IPS-18c (cell line): Measurements from ENCODE around the gene ZFR2.
A peak's percentile ranks its signal among the peaks of the same experiment; 100 is the strongest.

Experiments
- H3K4me3 ChIP-seq: 2 replicates; pipeline ENCODE4 v1.7.0; 2013; ENCODE audit warnings: low read depth, mild to moderate bottlenecking, low read length, moderate library complexity; ENCODE audit not compliant: insufficient read depth
- H3K9me3 ChIP-seq: one replicate; pipeline ENCODE4 v1.6.1; 2013; ENCODE audit warnings: mild to moderate bottlenecking, low read length, moderate library complexity; ENCODE audit not compliant: control insufficient read depth, insufficient read depth

Gene ZFR2

GRCh38 chr19:3809881-3810707 lies 58.7 kb downstream of the ZFR2 start:
- H3K4me3 ChIP-seq = no peak overlapping the region
- no peaks in the 10 kb centered on the region for H3K9me3 ChIP-seq

GRCh38 chr19:3808420-3809143 lies 60.3 kb downstream of the ZFR2 start:
- H3K9me3 ChIP-seq = no peaks in the 10 kb centered on the region
- no peak overlapping the region for H3K4me3 ChIP-seq

GRCh38 chr19:3807574-3808354 lies 61.1 kb downstream of the ZFR2 start:
- Histone ChIP-seq H3K4me3 (no peak overlapping the region), H3K9me3 (no peaks in the 10 kb centered on the region)

GRCh38 chr19:3807131-3807480 lies 61.7 kb downstream of the ZFR2 start:
- Histone ChIP-seq H3K9me3 (no peaks in the 10 kb centered on the region), H3K4me3 (no peak overlapping the region)

- no peaks in the 10 kb centered on the region for H3K9me3 ChIP-seq
- no peak overlapping the region for H3K4me3 ChIP-seq
Measured at GRCh38 chr19:3805859-3806258, 63.0 kb downstream of the ZFR2 start.

GRCh38 chr19:3804429-3804828 lies 64.4 kb downstream of the ZFR2 start:
- H3K9me3 ChIP-seq = no peaks in the 10 kb centered on the region
- H3K4me3 ChIP-seq = no peak overlapping the region

- Histone ChIP-seq H3K4me3 (no peak overlapping the region), H3K9me3 (no peaks in the 10 kb centered on the region)
Measured at GRCh38 chr19:3803986-3804385, 64.9 kb downstream of the ZFR2 start.

GRCh38 chr19:3803114-3803888 lies 65.5 kb downstream of the ZFR2 start:
- Histone ChIP-seq H3K4me3 (no peak overlapping the region), H3K9me3 (no peaks in the 10 kb centered on the region)

- peak overlapping the region; percentile 45; the same call in 1 of the 2 replicates for H3K4me3 ChIP-seq
Measured at GRCh38 chr19:3801412-3802096, 67.3 kb downstream of the ZFR2 start.

GRCh38 chr19:3800996-3801395 lies 67.8 kb downstream of the ZFR2 start:
- Histone ChIP-seq H3K9me3 (no peaks in the 10 kb centered on the region), H3K4me3 (peak overlapping the region; percentile 45)

More at GRCh38 chr19:3801412-3802096, 67.3 kb downstream of the ZFR2 start:
- no peaks in the 10 kb centered on the region for H3K9me3 ChIP-seq

GRCh38 chr19:3798137-3798536 lies 70.7 kb downstream of the ZFR2 start:
- no peaks in the 10 kb centered on the region for H3K9me3 ChIP-seq
- H3K4me3 ChIP-seq = no peak overlapping the region

- Histone ChIP-seq H3K4me3 (no peak overlapping the region), H3K9me3 (no peaks in the 10 kb centered on the region)
Measured at GRCh38 chr19:3796358-3796757, 72.5 kb downstream of the ZFR2 start.

GRCh38 chr19:3793799-3794198 lies 75.0 kb downstream of the ZFR2 start:
- no peaks in the 10 kb centered on the region for H3K9me3 ChIP-seq
- no peak overlapping the region for H3K4me3 ChIP-seq

- Histone ChIP-seq H3K4me3 (no peak overlapping the region), H3K9me3 (no peaks in the 10 kb centered on the region)
Measured at GRCh38 chr19:3792114-3792513, 76.7 kb downstream of the ZFR2 start.

GRCh38 chr19:3790941-3791340 lies 77.9 kb downstream of the ZFR2 start:
- H3K9me3 ChIP-seq = no peaks in the 10 kb centered on the region
- H3K4me3 ChIP-seq = no peak overlapping the region

- Histone ChIP-seq H3K9me3 (no peaks in the 10 kb centered on the region), H3K4me3 (no peak overlapping the region)
Measured at GRCh38 chr19:3790209-3790734, 78.6 kb downstream of the ZFR2 start.
